HCT116 (cell line): ENCODE results near the gene MIS18A. TPM values are rescaled to one million over a fixed set of nuclear protein-coding genes. Genes with fewer than 3 reads are reported as not detected.

Experiments
- ATAC-seq: fragments of 200-7000 bp; cut with Tn5 transposase; 2 replicates; pipeline ENCODE4 v1.9.1; 2020; ENCODE audit warnings: mild to moderate bottlenecking, moderate library complexity
- BruUV-seq: library from RNA; stranded (reverse); fragments of 400-500 nt; replicated peaks from 2 replicates; lab custom pipeline; 2021; lab: Mats Ljungman, UMichigan
- CTCF ChIA-PET: fragments of 300-600 bp; sonication (Branson Sonifier 250); formaldehyde crosslinking; loops from one replicate; lab custom pipeline; 2021; ENCODE audit warnings: antibody characterized with exemption; lab: Charles Lee
- POLR2A ChIA-PET: fragments of 300-600, 350-600 bp; sonication (Branson Sonifier 250); formaldehyde crosslinking; loops from one replicate; lab custom pipeline; 2021; ENCODE audit warnings: antibody characterized with exemption; lab: Charles Lee
- RAD21 ChIA-PET, 2 experiments: fragments of 300-600 bp; sonication (Branson Sonifier 250); formaldehyde crosslinking; loops; one replicate each; lab custom pipeline; 2023; ENCODE audit warnings: low total read pairs in 2 of 2; ENCODE audit not compliant: uncharacterized antibody in 2 of 2, unreplicated experiment in 2 of 2, low non-redundant PET in 1 of 2; lab: Charles Lee
- DNase-seq: peaks from one replicate; pipeline ENCODE4 v3.0.0-alpha.2; 2010; ENCODE audit warnings: low read depth, low spot score
- H2AFZ ChIP-seq: fragments of 200-600 bp; shearing (Covaris generic), sonication (generic); 2 replicates; pipeline ENCODE4 v1.6.1; 2017; ENCODE audit warnings: low read depth, mixed run types, mixed read lengths, antibody characterized with exemption, low read length; ENCODE audit not compliant: poor library complexity, severe bottlenecking
- H3K27ac ChIP-seq: 2 replicates; pipeline ENCODE4 v1.5.1; 2012; ENCODE audit warnings: low read depth, low read length
- H3K27me3 ChIP-seq: fragments of 200-600 bp; sonication (generic); 2 replicates; pipeline ENCODE4 v1.6.1; 2016; ENCODE audit warnings: mixed run types, low read length, mixed read lengths; ENCODE audit not compliant: insufficient read depth
- H3K36me3 ChIP-seq, 2 experiments: fragments of 200-500 bp in 1 of 2; fragments of 200-600 bp in 1 of 2; sonication (Bioruptor generic) in 1 of 2; sonication (generic) in 1 of 2; 2 replicates each; pipeline versions ENCODE4 v1.5.1 to v1.6.1; 2014 to 2016; ENCODE audit warnings: low read length in 2 of 2, inconsistent platforms in 1 of 2, mixed read lengths in 1 of 2, mixed run types in 1 of 2; ENCODE audit not compliant: insufficient read depth in 2 of 2, control insufficient read depth in 1 of 2
- H3K4me1 ChIP-seq, 2 experiments: fragments of 200-600 bp in 1 of 2; sonication (generic) in 1 of 2; 2 replicates each; pipeline versions ENCODE4 v1.5.1 to v1.6.1; 2012 to 2017; ENCODE audit warnings: low read length in 2 of 2, inconsistent platforms in 1 of 2, mild to moderate bottlenecking in 1 of 2, mixed read lengths in 1 of 2, mixed run types in 1 of 2, moderate library complexity in 1 of 2; ENCODE audit not compliant: insufficient read depth in 2 of 2, control insufficient read depth in 1 of 2
- H3K4me2 ChIP-seq: fragments of 200-600 bp; sonication (generic); 2 replicates; pipeline ENCODE4 v1.6.1; 2017; ENCODE audit warnings: mixed run types, low read length, mixed read lengths
- H3K4me3 ChIP-seq, 2 experiments: fragments of 200-600 bp in 1 of 2; sonication (generic) in 1 of 2; replicated peaks in 1 of 2; 2 replicates each; pipeline ENCODE4 v1.5.1; 2011 to 2016; ENCODE audit warnings: low read length in 2 of 2, control low read depth in 1 of 2, low read depth in 1 of 2, mild to moderate bottlenecking in 1 of 2, mixed read lengths in 1 of 2, mixed run types in 1 of 2
- H3K79me2 ChIP-seq: fragments of 200-600 bp; sonication (generic); 2 replicates; pipeline ENCODE4 v1.6.1; 2017; ENCODE audit warnings: mild to moderate bottlenecking, mixed run types, low read length, moderate library complexity, mixed read lengths; ENCODE audit not compliant: insufficient read depth
- H3K9ac ChIP-seq: fragments of 200-600 bp; sonication (generic); 2 replicates; pipeline ENCODE4 v1.6.1; 2016; ENCODE audit warnings: low read length, mixed read lengths
- H3K9me2 ChIP-seq: fragments of 200-600 bp; sonication (generic), shearing (Covaris generic); 2 replicates; pipeline ENCODE4 v1.6.1; 2017; ENCODE audit warnings: mixed run types, mild to moderate bottlenecking, moderate library complexity; ENCODE audit not compliant: insufficient read depth
- H3K9me3 ChIP-seq, 2 experiments: fragments of 200-500 bp in 1 of 2; fragments of 200-600 bp in 1 of 2; sonication (Bioruptor generic) in 1 of 2; sonication (generic) in 1 of 2; 2 replicates each; pipeline ENCODE4 v1.6.1; 2014 to 2017; ENCODE audit warnings: low read length in 2 of 2, mixed read lengths in 2 of 2, inconsistent platforms in 1 of 2, low read depth in 1 of 2, mild to moderate bottlenecking in 1 of 2, mixed run types in 1 of 2, moderate library complexity in 1 of 2; ENCODE audit not compliant: control insufficient read depth in 1 of 2, insufficient read depth in 1 of 2
- H4K20me1 ChIP-seq: fragments of 200-600 bp; sonication (generic), shearing (Covaris generic); 2 replicates; pipeline ENCODE4 v1.6.1; 2017; ENCODE audit warnings: mixed run types, mild to moderate bottlenecking, moderate library complexity; ENCODE audit not compliant: insufficient read depth
- CEBPB ChIP-seq: IDR thresholded peaks from 2 replicates; pipeline ENCODE4 v1.6.1; 2012; ENCODE audit warnings: low read depth
- EGR1 ChIP-seq: IDR thresholded peaks from 2 replicates; pipeline ENCODE4 v1.6.1; 2012; ENCODE audit warnings: low read depth
- ELF1 ChIP-seq: IDR thresholded peaks from 2 replicates; pipeline ENCODE4 v1.6.1; 2012; ENCODE audit warnings: low read depth, borderline replicate concordance
- EZH2phosphoT487 ChIP-seq: fragments of 200-600 bp; IDR thresholded peaks from 2 replicates; pipeline ENCODE4 v1.6.1; 2018; ENCODE audit warnings: antibody characterized with exemption, borderline replicate concordance
- JUND ChIP-seq: IDR thresholded peaks from 2 replicates; pipeline ENCODE4 v1.6.1; 2012
- POLR2AphosphoS5 ChIP-seq: IDR thresholded peaks from 2 replicates; pipeline ENCODE4 v1.6.1; 2011; ENCODE audit warnings: mild to moderate bottlenecking, low read depth, low read length, moderate library complexity
- RAD21 ChIP-seq: IDR thresholded peaks from 2 replicates; pipeline ENCODE4 v1.6.1; 2012; ENCODE audit warnings: low read depth, mild to moderate bottlenecking
- ZFX ChIP-seq: fragments of 450-650 bp; IDR thresholded peaks from 2 replicates; pipeline ENCODE4 v1.6.1; 2017
- ZNF274 ChIP-seq: fragments of 200-500 bp; sonication (Bioruptor generic); IDR thresholded peaks from 2 replicates; pipeline ENCODE4 v1.6.1; 2014; ENCODE audit warnings: mild to moderate bottlenecking, low read depth, low read length, inconsistent platforms
- intact Hi-C: fragments of 100-400 bp; cut with micrococcal nuclease; formaldehyde crosslinking; loops from 2 replicates; pipeline ENCODE4 v1.10.0; 2022
- total RNA-seq: library from RNA; stranded (reverse); gene quantifications from one replicate; pipeline ENCODE4 v1.2.1, GENCODE V29; 2021; ENCODE audit not compliant: unreplicated experiment
- TF ChIP-seq, protein P1 (sequence below): IDR thresholded peaks from 2 replicates; pipeline ENCODE4 v1.6.1; 2011; ENCODE audit warnings: mild to moderate bottlenecking, low read length, moderate library complexity; ENCODE audit not compliant: insufficient replicate concordance; ENCODE audit errors: extremely low read depth
- TF ChIP-seq, protein P2 (sequence below), 3 experiments: fragments of 200-600 bp in 1 of 3; sonication (generic) in 1 of 3; IDR thresholded peaks in 2 of 3; conservative IDR thresholded peaks in 1 of 3; 2 replicates each; pipeline ENCODE4 v1.5.1; 2012 to 2017; ENCODE audit warnings: low read depth in 2 of 3, low read length in 2 of 3, antibody characterized with exemption in 1 of 3, borderline replicate concordance in 1 of 3, control low read depth in 1 of 3, mild to moderate bottlenecking in 1 of 3, mixed read lengths in 1 of 3, mixed run types in 1 of 3, moderate library complexity in 1 of 3; ENCODE audit not compliant: insufficient read depth in 1 of 3

Gene MIS18A
- total RNA-seq, 1 experiment from 2014 or later, result 30.0 TPM

DNA sequence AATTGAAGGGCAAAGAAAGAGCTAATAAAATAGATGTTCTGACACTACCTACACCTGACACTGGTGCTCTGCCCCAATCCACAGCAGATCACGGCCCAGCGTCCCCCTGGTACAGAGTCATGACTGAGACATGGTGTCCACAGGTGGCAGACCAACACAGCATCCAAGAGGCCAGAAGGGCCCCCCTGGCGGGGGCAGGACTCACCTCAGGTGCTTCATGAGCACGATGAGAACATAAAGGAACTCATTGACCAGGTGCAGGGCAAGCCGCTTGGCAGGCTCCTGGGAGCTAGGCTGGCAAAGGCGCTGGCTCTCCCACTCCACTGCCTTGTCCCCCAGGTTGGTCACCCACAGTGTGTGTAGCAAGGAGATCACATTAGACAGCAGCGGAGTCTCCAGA is 40.2 kb upstream of the MIS18A start:
- H3K9me3 ChIP-seq, result no peaks in the 10 kb centered on the region
- no peaks in the 10 kb centered on the region for H3K27me3 ChIP-seq
- H3K79me2 ChIP-seq, result peaks cover 17% of the 10 kb centered on the region; the same call in 1 of the 2 replicates
- H2AFZ ChIP-seq, result no peak overlapping the region
- DNase-seq (no peak), ATAC-seq (no peak)
- H3K36me3 ChIP-seq, result peaks cover 69 to 87% of the 10 kb centered on the region in 2 experiments
- TF ChIP-seq ZFX, result no peak
- TF ChIP-seq EZH2phosphoT487, result no peak
- no peak for TF ChIP-seq EGR1
- no peak for TF ChIP-seq RAD21
- no peak for TF ChIP-seq POLR2AphosphoS5
- TF ChIP-seq, protein P1, sequence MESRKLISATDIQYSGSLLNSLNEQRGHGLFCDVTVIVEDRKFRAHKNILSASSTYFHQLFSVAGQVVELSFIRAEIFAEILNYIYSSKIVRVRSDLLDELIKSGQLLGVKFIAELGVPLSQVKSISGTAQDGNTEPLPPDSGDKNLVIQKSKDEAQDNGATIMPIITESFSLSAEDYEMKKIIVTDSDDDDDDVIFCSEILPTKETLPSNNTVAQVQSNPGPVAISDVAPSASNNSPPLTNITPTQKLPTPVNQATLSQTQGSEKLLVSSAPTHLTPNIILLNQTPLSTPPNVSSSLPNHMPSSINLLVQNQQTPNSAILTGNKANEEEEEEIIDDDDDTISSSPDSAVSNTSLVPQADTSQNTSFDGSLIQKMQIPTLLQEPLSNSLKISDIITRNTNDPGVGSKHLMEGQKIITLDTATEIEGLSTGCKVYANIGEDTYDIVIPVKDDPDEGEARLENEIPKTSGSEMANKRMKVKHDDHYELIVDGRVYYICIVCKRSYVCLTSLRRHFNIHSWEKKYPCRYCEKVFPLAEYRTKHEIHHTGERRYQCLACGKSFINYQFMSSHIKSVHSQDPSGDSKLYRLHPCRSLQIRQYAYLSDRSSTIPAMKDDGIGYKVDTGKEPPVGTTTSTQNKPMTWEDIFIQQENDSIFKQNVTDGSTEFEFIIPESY, result no peak
- ChIA-PET CTCF (no interaction called here), POLR2A (no interaction called here), RAD21 (no interaction called here)
- no peak overlapping the region for H3K9ac ChIP-seq
- H3K4me3 ChIP-seq, result no peak overlapping the region
- no peak overlapping the region for H3K27ac ChIP-seq
- no peaks in the 10 kb centered on the region for H4K20me1 ChIP-seq
- no TSS peak for BruUV-seq
- intact Hi-C loops, result no loop called here
- no peaks in the 10 kb centered on the region for H3K4me1 ChIP-seq
- H3K9me2 ChIP-seq, result no peaks in the 10 kb centered on the region
- H3K4me2 ChIP-seq, result no peak overlapping the region

DNA sequence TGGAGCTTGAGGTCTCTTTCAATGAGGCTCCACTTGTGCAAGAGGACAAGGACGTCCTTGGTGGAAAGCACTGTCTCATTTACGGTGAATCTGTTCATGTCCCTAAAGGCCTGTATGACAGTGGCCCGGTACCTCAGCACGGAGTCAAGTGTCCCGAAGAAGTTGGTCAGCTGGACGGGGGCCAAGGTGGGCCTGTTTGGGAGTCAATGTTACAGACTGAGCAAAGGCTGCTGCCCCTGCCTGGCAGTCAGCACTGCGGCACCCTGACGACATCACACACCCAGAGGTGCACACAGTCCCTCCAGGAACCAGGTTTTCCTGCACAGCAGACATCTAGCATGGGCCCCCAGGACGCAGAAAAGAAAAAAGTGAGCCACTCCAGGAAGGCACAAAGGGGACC is 38.9 kb upstream of the MIS18A start:
- no peaks in the 10 kb centered on the region for H3K4me1 ChIP-seq
- H3K36me3 ChIP-seq, result peaks cover 63 to 86% of the 10 kb centered on the region in 2 experiments
- ChIA-PET RAD21 (no interaction called here), POLR2A (no interaction called here), CTCF (no interaction called here)
- H4K20me1 ChIP-seq, result no peaks in the 10 kb centered on the region
- H2AFZ ChIP-seq, result no peak overlapping the region
- H3K27ac ChIP-seq, result no peak overlapping the region
- intact Hi-C loops, result no loop called here
- BruUV-seq, result no TSS peak
- ATAC-seq (no peak), DNase-seq (no peak)
- no peak overlapping the region for H3K9ac ChIP-seq
- TF ChIP-seq CEBPB, result no peak
- TF ChIP-seq ELF1, result no peak
- no peak for TF ChIP-seq ZNF274
- no peak for TF ChIP-seq EGR1
- TF ChIP-seq JUND, result no peak
- TF ChIP-seq, protein P2, sequence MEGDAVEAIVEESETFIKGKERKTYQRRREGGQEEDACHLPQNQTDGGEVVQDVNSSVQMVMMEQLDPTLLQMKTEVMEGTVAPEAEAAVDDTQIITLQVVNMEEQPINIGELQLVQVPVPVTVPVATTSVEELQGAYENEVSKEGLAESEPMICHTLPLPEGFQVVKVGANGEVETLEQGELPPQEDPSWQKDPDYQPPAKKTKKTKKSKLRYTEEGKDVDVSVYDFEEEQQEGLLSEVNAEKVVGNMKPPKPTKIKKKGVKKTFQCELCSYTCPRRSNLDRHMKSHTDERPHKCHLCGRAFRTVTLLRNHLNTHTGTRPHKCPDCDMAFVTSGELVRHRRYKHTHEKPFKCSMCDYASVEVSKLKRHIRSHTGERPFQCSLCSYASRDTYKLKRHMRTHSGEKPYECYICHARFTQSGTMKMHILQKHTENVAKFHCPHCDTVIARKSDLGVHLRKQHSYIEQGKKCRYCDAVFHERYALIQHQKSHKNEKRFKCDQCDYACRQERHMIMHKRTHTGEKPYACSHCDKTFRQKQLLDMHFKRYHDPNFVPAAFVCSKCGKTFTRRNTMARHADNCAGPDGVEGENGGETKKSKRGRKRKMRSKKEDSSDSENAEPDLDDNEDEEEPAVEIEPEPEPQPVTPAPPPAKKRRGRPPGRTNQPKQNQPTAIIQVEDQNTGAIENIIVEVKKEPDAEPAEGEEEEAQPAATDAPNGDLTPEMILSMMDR (IDR thresholded peaks at IDR 0.05 in 2 of 3, conservative IDR thresholded peaks at IDR 0.05 in 1 of 3; ENCODE audit: borderline replicate concordance in 1 of 3, insufficient read depth in 1 of 3, low read depth in 2 of 3, low read length in 2 of 3), result no peak
- no peak for TF ChIP-seq ZFX
- H3K9me3 ChIP-seq, result no peaks in the 10 kb centered on the region
- H3K9me2 ChIP-seq, result no peaks in the 10 kb centered on the region
- no peak overlapping the region for H3K4me2 ChIP-seq
- no peaks in the 10 kb centered on the region for H3K27me3 ChIP-seq
- H3K79me2 ChIP-seq, result peaks cover 20% of the 10 kb centered on the region; the same call in 1 of the 2 replicates
- H3K4me3 ChIP-seq, result no peak overlapping the region
